ENCODE measurements around the gene BIVM.

DNA sequence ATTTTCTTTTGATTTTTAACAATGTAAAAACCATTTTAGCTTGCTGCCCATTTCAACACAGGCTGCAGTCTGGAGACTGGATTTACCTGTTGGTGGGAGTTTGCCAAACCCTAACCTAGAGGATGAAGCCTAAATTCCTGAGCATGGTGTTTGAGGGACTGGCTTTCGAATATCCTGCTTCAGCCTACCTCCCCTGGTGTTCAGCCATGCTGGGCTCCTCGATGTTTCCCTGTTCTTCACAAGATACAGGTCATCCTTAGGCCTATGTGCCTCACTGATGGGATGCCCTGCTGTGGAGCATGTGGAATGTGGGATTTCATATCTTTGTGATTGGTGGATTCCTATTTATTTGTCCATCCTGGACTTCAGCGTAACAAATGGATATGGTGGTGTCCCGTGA is 26.5 kb downstream of the BIVM start:
- TF ChIP-seq, protein P1, sequence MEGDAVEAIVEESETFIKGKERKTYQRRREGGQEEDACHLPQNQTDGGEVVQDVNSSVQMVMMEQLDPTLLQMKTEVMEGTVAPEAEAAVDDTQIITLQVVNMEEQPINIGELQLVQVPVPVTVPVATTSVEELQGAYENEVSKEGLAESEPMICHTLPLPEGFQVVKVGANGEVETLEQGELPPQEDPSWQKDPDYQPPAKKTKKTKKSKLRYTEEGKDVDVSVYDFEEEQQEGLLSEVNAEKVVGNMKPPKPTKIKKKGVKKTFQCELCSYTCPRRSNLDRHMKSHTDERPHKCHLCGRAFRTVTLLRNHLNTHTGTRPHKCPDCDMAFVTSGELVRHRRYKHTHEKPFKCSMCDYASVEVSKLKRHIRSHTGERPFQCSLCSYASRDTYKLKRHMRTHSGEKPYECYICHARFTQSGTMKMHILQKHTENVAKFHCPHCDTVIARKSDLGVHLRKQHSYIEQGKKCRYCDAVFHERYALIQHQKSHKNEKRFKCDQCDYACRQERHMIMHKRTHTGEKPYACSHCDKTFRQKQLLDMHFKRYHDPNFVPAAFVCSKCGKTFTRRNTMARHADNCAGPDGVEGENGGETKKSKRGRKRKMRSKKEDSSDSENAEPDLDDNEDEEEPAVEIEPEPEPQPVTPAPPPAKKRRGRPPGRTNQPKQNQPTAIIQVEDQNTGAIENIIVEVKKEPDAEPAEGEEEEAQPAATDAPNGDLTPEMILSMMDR (conservative IDR thresholded peaks at IDR 0.05; ENCODE audit: low read length), result no peak
- no peak for TF ChIP-seq EZH2phosphoT487 (IDR thresholded peaks at IDR 0.05; ENCODE audit: borderline replicate concordance)

All from Loucy (cell line).